Endometrium (tissue), 2 donors: Measurements from ENCODE around the gene REEP2.
"Not testable (repeated sequence)": the region's sequence is repeated elsewhere in the genome, so short reads cannot be mapped to it uniquely, and the experiment has no call there.

Experiments used
- FAIRE-seq: peaks from 2 replicates; lab custom pipeline; 2012; peaks lifted over from hg19 to GRCh38; lab: Jason Lieb, UNC
- donor health status: control.
- donor health status: control.

The REEP2 gene

DNA sequence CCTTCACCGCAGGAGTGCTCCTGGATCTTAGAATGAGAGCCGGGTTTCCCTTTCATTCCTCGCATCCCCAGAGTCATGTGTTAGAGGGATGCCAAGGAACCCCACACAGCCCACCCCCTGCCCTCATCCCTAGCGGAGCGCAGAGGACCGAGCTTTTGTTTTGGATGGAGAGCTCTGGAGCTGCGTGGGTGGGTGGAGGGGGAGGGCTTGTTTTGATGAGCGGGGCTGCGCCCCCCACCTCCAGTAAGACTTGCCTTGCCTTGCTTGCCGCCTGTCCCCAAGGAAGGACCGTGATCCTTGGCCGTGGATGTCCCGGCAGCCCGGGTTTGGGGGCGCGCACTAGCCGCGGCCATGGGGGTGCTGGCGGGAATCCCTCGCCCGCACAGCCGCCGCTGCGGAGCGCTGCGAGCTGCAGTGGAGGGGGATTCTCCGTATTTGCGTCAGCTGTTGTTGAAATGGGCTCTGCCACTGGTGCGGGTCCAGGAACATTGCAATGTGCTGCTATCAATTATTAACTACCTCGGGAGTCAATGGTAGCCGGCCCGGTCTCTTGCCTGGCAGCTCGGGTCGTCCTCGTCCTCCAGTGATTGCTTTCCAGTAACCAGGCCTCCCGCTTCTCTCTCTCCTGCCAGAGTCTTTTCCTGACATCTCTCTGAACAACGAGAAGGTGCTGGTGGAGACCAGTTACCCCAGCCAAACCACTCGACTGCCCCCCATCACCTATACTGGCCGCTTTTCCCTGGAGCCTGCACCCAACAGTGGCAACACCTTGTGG lies 27.5 kb downstream of the REEP2 start:
- no peak for FAIRE-seq

DNA sequence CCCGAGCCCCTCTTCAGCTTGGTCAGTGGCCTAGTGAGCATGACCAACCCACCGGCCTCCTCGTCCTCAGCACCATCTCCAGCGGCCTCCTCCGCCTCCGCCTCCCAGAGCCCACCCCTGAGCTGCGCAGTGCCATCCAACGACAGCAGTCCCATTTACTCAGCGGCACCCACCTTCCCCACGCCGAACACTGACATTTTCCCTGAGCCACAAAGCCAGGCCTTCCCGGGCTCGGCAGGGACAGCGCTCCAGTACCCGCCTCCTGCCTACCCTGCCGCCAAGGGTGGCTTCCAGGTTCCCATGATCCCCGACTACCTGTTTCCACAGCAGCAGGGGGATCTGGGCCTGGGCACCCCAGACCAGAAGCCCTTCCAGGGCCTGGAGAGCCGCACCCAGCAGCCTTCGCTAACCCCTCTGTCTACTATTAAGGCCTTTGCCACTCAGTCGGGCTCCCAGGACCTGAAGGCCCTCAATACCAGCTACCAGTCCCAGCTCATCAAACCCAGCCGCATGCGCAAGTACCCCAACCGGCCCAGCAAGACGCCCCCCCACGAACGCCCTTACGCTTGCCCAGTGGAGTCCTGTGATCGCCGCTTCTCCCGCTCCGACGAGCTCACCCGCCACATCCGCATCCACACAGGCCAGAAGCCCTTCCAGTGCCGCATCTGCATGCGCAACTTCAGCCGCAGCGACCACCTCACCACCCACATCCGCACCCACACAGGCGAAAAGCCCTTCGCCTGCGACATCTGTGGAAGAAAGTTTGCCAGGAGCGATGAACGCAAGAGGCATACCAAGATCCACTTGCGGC lies 28.2 kb downstream of the REEP2 start:
- no peak for FAIRE-seq

DNA sequence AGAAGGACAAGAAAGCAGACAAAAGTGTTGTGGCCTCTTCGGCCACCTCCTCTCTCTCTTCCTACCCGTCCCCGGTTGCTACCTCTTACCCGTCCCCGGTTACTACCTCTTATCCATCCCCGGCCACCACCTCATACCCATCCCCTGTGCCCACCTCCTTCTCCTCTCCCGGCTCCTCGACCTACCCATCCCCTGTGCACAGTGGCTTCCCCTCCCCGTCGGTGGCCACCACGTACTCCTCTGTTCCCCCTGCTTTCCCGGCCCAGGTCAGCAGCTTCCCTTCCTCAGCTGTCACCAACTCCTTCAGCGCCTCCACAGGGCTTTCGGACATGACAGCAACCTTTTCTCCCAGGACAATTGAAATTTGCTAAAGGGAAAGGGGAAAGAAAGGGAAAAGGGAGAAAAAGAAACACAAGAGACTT lies 28.9 kb downstream of the REEP2 start:
- no peak for FAIRE-seq

DNA sequence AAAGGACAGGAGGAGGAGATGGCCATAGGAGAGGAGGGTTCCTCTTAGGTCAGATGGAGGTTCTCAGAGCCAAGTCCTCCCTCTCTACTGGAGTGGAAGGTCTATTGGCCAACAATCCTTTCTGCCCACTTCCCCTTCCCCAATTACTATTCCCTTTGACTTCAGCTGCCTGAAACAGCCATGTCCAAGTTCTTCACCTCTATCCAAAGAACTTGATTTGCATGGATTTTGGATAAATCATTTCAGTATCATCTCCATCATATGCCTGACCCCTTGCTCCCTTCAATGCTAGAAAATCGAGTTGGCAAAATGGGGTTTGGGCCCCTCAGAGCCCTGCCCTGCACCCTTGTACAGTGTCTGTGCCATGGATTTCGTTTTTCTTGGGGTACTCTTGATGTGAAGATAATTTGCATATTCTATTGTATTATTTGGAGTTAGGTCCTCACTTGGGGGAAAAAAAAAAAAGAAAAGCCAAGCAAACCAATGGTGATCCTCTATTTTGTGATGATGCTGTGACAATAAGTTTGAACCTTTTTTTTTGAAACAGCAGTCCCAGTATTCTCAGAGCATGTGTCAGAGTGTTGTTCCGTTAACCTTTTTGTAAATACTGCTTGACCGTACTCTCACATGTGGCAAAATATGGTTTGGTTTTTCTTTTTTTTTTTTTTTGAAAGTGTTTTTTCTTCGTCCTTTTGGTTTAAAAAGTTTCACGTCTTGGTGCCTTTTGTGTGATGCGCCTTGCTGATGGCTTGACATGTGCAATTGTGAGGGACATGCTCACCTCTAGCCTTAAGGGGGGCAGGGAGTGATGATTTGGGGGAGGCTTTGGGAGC lies 29.5 kb downstream of the REEP2 start:
- no peak for FAIRE-seq

DNA sequence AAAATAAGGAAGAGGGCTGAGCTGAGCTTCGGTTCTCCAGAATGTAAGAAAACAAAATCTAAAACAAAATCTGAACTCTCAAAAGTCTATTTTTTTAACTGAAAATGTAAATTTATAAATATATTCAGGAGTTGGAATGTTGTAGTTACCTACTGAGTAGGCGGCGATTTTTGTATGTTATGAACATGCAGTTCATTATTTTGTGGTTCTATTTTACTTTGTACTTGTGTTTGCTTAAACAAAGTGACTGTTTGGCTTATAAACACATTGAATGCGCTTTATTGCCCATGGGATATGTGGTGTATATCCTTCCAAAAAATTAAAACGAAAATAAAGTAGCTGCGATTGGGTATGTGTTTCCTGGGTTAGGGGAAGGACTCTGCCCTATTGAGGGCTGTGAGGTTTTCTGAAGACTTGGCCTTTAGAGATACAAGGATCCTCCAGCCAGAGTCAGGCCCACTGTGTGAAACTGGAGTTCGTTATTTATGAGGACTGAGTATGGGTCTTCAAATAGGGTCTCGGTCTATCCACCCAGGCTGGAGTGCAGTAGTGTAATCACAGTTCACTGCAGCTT lies 30.2 kb downstream of the REEP2 start:
- FAIRE-seq = no peak

DNA sequence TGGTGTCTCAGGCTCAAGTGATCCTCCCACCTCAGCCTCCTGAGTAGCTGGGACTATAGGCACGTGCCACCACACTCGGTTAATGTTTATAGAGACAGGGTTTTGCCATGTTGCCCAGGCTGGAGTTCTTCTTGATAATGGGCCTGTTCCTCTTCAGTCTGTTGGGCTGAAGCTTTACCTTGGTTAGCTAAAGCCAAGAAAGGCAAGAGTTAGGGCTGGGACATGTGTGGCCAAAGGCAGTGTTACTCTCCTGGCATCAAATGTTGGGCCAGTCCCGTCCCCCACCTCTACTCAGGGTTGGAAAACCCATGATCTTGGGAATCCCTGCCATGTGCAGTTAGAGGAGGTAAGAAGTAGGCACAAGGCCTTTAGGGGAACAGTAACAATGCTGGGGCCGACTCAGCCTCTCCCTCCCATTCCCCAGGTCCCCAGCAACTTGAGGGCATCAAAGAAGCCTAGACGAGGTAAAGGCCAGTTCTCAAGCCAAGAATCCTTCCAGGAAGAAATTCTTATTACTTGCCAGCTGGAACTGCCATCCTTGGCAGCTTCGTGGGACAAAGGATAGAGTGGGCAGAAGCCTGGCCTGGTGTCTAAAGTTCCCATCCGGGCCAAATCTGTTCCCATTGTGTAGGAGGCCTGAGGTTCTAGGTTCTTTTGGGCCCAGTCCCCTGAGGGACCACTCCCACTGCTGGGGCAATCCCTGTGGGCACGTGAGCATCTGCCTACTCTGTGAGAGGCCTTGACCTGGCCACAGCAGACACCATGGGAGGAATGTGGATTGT lies 30.9 kb downstream of the REEP2 start:
- no peak for FAIRE-seq

DNA sequence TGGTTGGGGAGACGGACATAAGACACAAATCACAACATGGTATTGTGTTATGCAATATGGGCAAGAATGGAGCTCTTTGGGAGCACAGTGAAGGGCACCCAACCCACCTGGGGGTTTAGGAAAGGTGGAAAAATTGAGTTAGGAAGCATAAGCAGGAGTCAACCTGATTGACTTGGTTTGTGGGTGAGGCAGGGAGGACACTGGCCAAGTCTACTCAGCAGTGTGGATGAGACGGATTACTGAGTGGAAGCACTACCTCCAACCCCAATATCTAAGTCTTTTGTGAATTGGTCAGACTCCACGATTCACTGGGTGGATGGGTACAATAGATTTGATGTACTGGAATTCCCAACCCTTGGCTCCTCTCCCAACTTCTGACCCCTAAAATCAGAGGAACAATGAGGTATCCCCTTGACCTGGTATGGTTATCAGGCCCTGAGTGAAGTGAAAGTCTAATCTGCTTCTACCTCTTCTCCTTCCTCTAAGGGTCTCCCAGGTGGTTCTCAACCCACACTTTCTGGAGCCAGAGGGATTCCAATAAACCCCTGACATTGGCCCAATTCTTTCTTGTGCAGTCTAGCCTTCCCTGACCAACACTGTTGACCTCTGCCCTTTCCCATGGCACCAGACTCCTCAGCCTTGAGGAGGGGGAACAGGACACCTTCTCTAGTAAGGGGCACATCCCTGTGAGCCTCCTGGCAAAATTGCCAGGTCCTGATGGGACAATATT lies 31.6 kb downstream of the REEP2 start:
- no peak for FAIRE-seq

DNA sequence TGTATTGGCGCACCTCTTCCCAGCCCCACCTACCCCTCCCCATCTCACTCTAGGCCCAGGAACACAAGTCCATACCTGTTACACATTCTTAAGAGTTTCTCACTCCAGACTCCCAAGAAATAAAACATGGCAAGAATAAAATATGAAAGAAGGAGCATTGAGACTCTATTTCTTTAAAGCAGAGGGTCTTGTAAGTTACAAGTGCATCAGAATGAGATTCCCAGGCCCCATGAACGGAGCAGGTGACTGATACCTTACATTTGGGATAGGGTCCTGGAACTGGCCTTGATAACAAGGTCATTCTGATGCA lies 32.1 kb downstream of the REEP2 start:
- no peak for FAIRE-seq

DNA sequence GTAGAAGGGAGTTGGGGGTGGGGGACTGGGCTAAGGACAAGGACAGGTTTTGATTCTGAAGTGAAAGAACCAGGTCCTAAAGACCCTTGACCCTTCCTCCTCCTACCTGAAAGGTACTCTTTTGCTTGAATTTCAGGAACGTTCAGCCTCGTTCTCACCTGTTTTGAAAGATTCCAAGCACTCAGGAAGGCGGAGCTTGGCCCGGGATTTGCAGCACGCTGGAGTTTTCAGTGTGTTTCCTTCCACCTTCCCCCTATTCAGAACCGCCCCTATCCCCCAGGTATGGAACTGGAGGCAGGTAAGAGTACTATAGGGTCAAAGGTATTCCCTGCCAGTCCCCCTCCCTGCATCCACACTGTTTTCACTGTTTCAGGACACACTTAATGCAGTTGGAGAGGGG lies 33.5 kb downstream of the REEP2 start:
- FAIRE-seq = no peak

DNA sequence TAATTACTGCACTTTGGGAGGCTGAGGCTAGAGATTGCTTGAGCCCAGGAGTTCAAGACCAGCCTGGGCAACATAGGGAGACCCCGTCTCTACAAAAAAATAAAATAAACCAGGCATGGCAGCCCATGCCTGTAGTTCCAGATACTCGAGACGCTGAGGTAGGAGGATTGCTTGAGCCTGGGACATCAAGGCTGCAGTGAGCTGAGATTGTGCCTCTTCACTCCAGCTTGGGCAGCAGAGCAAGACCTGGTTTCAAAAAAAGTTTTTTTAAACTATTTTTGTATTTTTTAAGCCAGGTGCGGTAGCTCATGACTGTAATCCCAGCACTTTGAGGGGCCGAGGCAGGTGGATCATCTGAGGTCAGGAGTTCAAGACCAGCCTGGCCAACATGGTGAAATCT lies 34.3 kb downstream of the REEP2 start:
- FAIRE-seq = not testable (repeated sequence)

DNA sequence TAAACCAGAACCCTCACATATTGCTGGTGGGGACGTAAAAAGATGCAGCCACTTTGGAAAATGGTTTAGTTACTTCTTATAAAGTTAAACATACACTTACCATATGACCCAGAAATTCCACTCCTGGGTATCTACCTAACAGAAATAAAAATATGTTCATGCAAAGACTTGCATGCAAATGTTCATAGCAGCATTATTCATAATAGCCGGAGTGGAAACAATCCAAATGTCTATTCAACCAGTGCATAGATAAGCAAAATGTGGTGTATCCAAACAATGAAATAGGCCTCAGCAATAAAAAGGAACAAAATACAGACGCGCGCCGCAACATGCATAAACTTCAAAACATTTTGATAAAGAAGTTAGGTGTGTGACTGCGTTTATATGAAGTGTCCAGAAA lies 38.1 kb downstream of the REEP2 start:
- no peak for FAIRE-seq

DNA sequence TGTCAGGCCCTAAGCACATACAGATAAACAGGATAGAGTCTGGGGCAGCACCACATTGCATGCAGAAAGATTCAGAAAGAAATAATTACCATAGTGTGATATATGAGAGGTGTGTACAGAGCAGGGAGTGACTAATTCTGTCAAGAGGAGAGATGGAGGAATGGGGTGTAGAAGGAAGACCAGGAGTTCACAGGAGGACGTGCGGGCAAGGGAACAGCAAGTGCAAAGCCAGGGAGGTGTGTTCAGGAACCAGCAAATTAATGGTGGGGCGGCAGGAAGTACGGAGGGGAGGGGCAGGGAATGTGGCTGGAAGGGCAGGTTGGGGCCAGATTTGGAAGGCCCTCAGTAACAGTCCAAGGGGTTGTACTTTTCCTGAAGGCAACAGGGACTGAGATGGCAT lies 43.8 kb downstream of the REEP2 start:
- FAIRE-seq = no peak

DNA sequence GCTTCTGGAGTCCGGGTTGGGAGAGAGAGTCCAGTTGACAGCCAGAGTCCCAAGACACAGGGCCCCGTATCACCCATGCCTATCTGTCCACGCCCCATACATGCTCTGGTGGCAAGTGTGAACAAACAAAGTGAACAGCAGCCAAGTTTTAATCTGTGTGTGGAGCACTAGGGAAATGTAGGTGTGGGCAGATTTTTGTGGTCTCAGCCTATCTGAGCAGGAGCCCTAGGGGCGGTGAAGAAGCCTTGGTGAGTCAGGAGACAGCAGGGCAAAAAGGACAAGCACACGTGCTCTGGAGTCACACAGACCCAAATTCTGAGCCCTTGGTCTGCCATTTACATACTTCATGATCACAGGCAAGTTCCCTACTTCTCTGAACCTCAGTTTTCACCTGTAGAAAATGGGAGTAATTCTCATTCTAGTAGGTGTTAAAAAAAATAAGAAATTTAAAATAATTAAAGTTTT lies 49.7 kb downstream of the REEP2 start:
- no peak for FAIRE-seq

DNA sequence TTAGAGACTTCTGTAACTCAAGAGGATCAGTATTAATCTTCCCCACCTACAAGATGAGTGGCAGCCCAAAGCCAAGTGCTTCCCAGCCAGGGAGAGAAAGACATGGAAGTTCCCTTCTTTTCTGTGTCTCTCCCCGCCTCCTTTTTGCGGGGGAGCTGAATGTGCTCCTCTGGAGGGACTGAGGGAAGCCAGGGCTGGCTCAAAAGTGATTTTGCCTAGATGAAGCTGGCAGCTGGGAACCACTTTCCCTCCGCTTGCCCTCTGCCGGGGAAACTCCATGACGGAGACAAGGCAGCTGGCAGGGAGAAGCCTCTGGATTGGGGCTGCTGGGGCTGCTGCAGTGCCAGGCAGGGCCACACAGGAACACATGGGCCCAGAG lies 50.8 kb downstream of the REEP2 start:
- no peak for FAIRE-seq

DNA sequence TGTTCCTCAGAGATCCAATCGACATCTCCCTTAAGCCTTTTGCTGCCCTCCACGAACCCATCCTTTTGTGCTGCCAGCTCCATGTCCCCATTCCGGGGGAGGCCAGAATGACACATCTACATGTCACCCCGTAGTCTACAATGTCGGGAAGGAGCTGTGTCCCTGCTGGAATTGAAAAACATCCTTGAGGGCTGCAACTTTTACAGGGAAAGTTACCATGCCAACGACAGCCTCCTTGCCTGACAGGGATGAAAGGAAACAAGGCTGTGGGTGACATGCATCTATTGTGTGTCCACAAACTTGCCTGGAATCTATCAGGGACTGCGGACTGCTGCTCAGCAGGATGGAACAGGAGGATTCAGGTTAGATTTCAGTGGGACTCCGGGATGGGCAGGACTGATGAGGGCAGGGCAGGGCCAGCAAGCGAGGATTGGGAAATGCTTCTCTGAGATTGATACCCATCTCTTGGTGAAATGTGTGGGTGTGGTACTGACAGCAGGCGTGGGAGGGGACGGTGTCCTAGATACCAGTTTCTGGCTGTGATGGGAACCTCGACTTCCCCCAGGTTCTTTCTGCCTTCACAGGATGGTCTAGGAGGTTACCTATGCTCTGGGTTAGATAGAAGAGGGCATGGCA lies 51.9 kb downstream of the REEP2 start:
- no peak for FAIRE-seq

DNA sequence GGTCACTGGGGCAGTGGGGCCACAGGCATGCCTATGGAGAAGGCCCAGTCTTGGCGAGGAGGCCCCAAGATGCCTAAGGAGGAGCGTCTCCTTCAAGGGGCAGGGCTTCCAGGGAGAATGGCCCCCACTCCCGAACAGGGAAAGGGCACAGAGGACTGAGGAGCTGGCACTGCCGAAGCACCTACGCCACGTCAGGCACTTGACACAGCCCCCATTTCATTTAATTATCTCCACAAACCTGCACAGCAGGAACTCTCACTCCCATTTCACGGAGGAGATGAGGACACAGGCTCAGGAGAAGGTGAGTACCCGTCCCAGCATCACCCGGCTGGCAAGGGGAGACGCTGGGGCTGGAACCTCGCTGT lies 52.4 kb downstream of the REEP2 start:
- FAIRE-seq = no peak

DNA sequence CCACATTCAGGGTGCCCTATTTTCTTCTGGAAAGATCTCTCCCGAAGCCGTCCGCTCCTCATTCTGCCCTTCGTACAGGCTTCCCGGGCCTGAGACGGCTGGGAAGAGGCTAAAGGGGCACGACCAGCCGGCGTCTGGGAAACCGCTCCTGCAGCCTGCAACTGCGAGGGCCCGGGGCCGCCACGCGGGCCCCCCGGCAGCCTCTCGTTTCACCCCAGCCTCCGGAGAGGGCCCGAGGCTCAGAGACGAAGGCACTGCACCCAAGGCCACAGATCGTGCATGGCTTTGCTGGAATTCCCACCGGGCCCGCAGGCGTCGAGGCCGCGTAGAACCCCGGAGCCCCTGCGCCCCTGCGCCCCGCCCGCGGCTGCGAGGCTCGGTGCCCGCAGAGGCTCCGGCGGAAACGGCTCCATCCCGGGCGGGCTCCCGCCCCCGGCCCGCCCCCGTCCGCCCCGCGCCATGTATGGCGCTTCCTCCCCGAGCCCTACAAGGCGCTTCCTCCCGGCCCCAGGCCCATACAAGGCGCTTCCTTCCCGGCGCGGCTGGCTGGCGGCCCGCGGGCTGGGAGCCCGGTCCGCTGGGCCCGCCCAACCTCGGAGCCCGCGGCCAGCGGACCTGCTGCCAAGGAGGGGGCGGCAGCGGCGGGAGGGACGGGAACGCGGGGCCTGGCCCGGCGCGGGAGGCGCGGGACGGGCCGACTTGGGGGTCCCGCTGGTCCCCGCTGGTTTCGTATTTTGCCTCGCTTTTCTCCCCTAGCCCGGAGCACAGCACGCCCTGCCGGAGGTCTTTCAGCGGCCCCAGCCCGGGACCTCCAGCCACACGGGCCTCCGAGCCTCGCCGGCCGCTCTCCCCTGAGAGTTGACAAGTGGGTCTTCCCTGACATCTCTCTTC lies 53.1 kb downstream of the REEP2 start:
- FAIRE-seq = no peak

DNA sequence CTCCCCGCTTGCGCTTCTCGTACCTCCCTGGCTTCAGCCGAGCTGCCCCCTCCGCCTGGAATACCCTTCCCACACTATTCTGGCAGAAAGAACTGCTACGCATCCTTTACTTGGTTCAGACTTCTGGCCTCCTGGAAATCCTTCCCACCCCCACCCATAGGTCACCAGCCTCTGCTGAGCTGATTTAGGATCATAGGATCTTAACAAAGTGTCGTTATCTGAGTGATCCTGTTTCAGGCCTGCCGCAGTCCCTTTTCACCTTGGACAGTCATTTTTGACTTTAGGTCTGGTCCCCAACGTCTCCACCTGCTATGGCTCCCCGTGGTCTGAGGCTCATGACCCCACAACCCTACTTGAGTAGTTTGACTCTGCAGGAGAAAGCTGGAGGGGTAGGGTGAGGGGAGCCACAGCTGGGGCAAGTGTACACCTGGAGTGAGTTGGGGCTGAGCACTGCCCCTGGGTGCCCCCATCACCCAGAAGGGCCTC lies 53.7 kb downstream of the REEP2 start:
- no peak for FAIRE-seq

DNA sequence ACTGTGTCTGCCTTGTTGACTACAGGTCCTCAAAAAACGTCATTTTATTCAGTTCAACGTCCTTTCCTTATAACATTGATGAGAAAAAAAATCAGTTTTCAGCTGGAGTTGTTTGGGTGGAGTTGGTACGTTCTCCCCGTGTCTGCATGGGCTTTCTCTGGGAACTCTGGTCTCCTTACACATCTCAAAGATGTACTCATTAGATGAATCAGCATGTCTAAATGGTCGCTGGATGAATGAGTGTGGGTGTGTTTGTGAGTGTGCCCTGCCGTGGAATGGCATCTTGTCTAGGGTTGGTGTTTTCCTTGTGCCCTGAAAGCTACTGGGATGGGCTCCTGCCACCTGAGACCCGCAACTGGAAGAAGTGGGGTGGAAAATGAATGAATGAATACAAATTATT lies 56.5 kb downstream of the REEP2 start:
- no peak for FAIRE-seq
